Measurements from ENCODE around the gene TXK. TPM values are rescaled to one million over a fixed set of nuclear protein-coding genes. Genes with fewer than 3 reads are reported as not detected.

The TXK gene
- total RNA-seq, 2 donors from 2014 or later: 0.46 to 4.8 TPM

DNA sequence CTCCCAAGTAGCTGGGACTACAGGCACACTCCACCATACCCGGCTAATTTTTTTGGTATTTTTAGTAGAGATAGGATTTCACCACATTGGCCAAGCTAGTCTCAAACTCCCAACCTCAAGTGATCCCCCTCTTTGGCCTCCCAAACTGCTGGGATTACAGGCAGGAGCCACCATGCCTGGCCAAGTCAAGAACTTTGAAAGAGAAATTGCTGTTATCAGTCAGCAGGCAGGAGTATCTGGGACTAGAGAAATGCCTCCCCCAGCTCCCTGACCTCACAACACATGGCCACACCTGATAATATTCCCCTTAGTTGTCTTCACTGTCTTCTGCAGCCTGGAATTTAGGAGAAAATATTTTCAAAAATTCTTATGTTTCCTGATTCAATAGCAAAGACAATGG, 7.4 kb downstream of the TXK start:
- intact Hi-C loops (cut with DNase I): no loop called here
- WGBS: 94% methylated on average over 1 of the region's 1 CpG
- TF ChIP-seq, protein P1, sequence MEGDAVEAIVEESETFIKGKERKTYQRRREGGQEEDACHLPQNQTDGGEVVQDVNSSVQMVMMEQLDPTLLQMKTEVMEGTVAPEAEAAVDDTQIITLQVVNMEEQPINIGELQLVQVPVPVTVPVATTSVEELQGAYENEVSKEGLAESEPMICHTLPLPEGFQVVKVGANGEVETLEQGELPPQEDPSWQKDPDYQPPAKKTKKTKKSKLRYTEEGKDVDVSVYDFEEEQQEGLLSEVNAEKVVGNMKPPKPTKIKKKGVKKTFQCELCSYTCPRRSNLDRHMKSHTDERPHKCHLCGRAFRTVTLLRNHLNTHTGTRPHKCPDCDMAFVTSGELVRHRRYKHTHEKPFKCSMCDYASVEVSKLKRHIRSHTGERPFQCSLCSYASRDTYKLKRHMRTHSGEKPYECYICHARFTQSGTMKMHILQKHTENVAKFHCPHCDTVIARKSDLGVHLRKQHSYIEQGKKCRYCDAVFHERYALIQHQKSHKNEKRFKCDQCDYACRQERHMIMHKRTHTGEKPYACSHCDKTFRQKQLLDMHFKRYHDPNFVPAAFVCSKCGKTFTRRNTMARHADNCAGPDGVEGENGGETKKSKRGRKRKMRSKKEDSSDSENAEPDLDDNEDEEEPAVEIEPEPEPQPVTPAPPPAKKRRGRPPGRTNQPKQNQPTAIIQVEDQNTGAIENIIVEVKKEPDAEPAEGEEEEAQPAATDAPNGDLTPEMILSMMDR (IDR thresholded peaks at IDR 0.05): no peak
- TF ChIP-seq POLR2AphosphoS5 (IDR thresholded peaks at IDR 0.05) (no peak), POLR2A (IDR thresholded peaks at IDR 0.05) (no peak)

DNA sequence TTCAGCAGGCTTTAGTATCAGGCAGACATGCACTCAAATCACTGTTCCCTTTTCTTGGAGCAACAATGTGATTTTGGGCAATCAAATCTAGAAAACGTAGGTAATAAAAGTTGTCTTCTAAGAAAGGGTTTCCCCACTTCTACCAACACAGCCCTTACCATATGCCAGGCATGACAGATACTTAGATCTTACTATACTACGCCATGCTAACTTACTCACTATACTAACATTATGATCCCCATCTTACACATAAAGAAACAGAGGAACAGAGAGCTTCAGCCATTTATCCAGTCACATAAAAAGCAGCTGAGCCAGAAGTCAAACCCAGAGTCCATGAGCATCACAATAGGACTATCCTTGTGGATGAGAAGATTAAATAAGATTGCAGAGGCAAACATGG, 9.2 kb downstream of the TXK start:
- WGBS: 83% methylated on average over 2 of the region's 2 CpGs
- no peak overlapping the region for H3K27ac ChIP-seq
- no peaks in the 10 kb centered on the region for H3K4me1 ChIP-seq (replicated peaks)
- no peaks in the 10 kb centered on the region for H3K36me3 ChIP-seq
- no peaks in the 10 kb centered on the region for H3K27me3 ChIP-seq (replicated peaks; ENCODE audit: insufficient read depth)
- no peaks in the 10 kb centered on the region for H3K9me3 ChIP-seq
- intact Hi-C loops (cut with DNase I): no loop called here
- no peak overlapping the region for H3K4me3 ChIP-seq
- no peak for DNase-seq (ENCODE audit: low spot score)
- TF ChIP-seq POLR2A (IDR thresholded peaks at IDR 0.05): no peak

More for the DNA sequence above, 7.4 kb downstream of the TXK start:
- Histone ChIP-seq H3K9me3 (no peaks in the 10 kb centered on the region), H3K27me3 (replicated peaks; ENCODE audit: insufficient read depth) (no peaks in the 10 kb centered on the region), H3K4me1 (replicated peaks) (no peaks in the 10 kb centered on the region), H3K36me3 (no peaks in the 10 kb centered on the region), H3K4me3 (no peak overlapping the region), H3K27ac (no peak overlapping the region)
- no peak for DNase-seq (ENCODE audit: low spot score)

DNA sequence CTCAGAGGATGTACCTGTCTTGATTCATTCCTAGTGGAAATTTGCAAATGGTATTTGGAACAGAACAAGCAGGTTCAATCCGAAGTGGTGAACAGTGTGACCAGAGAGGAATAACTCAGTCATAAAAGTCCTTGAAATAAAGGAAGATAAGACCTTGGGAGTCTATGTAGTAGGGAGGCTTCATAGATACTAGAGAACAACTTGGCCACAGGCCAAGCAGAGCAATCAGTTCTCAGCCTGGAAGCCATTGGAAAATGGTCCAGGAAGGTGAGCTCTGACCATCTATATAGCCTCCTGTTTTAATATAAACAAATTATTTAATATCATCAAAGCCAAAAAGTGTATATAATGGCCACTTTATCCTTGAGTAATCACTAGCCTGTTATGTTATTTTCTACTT, 11.3 kb downstream of the TXK start:
- no peak for TF ChIP-seq POLR2AphosphoS5 (IDR thresholded peaks at IDR 0.05)
- TF ChIP-seq, protein P1 (IDR thresholded peaks at IDR 0.05): no peak
- TF ChIP-seq POLR2A (IDR thresholded peaks at IDR 0.05): no peak
- WGBS: 88% methylated on average over 1 of the region's 1 CpG
- intact Hi-C loops (cut with DNase I): no loop called here

DNA sequence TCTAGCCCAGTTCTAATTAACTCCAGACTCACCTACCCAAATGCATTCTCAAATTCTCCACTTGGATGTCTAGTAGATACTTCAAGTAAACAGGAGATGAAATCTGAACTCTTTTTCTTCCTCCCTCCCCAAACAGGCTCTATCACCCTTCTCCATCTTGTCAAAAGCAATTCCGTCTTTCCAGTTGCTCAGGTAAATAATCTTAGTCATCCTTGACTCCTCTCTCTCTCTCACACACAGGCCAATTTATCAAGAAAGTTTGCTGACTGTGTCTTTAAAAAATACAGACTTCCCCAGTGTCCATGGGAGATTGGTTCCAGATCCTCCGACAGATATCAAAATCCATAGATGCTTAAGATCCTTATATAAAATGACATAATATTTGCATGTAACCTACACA, 12.9 kb downstream of the TXK start:
- H3K9me3 ChIP-seq: no peaks in the 10 kb centered on the region
- WGBS: 61% methylated on average over 2 of the region's 2 CpGs
- no peak overlapping the region for H3K27ac ChIP-seq
- DNase-seq (ENCODE audit: low spot score): no peak
- H3K4me3 ChIP-seq: no peak overlapping the region
- H3K36me3 ChIP-seq: no peaks in the 10 kb centered on the region
- TF ChIP-seq POLR2A (IDR thresholded peaks at IDR 0.05) (no peak), POLR2AphosphoS5 (IDR thresholded peaks at IDR 0.05) (no peak)
- TF ChIP-seq, protein P1 (IDR thresholded peaks at IDR 0.05): no peak
- intact Hi-C loops (cut with DNase I): no loop called here
- no peaks in the 10 kb centered on the region for H3K4me1 ChIP-seq (replicated peaks)
- H3K27me3 ChIP-seq (replicated peaks; ENCODE audit: insufficient read depth): no peaks in the 10 kb centered on the region

More for the DNA sequence above, 11.3 kb downstream of the TXK start:
- Histone ChIP-seq H3K27ac (no peak overlapping the region), H3K9me3 (no peaks in the 10 kb centered on the region), H3K27me3 (replicated peaks; ENCODE audit: insufficient read depth) (no peaks in the 10 kb centered on the region), H3K4me3 (no peak overlapping the region), H3K4me1 (replicated peaks) (no peaks in the 10 kb centered on the region), H3K36me3 (no peaks in the 10 kb centered on the region)
- DNase-seq (ENCODE audit: low spot score): no peak

DNA sequence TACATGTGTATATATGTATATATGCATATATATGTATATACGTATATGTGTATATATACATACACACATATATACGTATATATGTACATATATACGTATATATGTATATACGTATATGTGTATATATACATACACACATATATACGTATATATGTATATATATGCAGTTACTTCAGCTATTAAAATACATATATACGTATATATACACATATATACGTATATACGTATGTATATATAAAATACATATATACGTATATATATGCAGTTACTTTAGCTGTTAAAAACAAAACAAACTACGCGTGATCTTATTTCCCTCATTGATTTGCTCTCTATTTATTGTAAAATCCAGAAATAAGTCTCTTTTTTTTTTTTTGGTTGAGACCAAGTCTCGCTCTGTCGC, 13.9 kb downstream of the TXK start:
- TF ChIP-seq, protein P1 (IDR thresholded peaks at IDR 0.05): no peak
- no peak for TF ChIP-seq POLR2AphosphoS5 (IDR thresholded peaks at IDR 0.05)
- no peak for TF ChIP-seq POLR2A (IDR thresholded peaks at IDR 0.05)
- intact Hi-C loops (cut with DNase I): no loop called here

More for the DNA sequence above, 13.9 kb downstream of the TXK start:
- H3K9me3 ChIP-seq: no peaks in the 10 kb centered on the region
- H3K4me3 ChIP-seq: no peak overlapping the region
- H3K4me1 ChIP-seq (replicated peaks): no peaks in the 10 kb centered on the region
- no peaks in the 10 kb centered on the region for H3K27me3 ChIP-seq (replicated peaks; ENCODE audit: insufficient read depth)
- H3K27ac ChIP-seq: no peak overlapping the region
- WGBS: 96% methylated on average over 13 of the region's 13 CpGs
- no peaks in the 10 kb centered on the region for H3K36me3 ChIP-seq
- no peak for DNase-seq (ENCODE audit: low spot score)

Measured in prostate gland (tissue), 2 donors.